WTC11 (cell line): ENCODE measurements around the gene TRNP1. TPM values are rescaled to one million over a fixed set of nuclear protein-coding genes. Genes with fewer than 3 reads are reported as not detected.

Experiments used
- ATAC-seq: fragments of 200-7000 bp; cut with Tn5 transposase; 2 replicates; pipeline ENCODE4 v1.10.0; 2021; ENCODE audit warnings: mild to moderate bottlenecking, moderate library complexity
- CTCF ChIA-PET: fragments of 300-600 bp; sonication (Branson Sonifier 250); formaldehyde crosslinking; loops from one replicate; lab custom pipeline; 2021; ENCODE audit warnings: antibody characterized with exemption; lab: Charles Lee
- POLR2A ChIA-PET: fragments of 350-600 bp; sonication (Branson Sonifier 250); formaldehyde crosslinking; loops from one replicate; lab custom pipeline; 2021; ENCODE audit warnings: antibody characterized with exemption; lab: Charles Lee
- DNase-seq: peaks from one replicate; pipeline ENCODE4 v3.0.0; 2021; ENCODE audit warnings: low spot score
- H3K27ac Mint-ChIP-seq: 2 replicates; pipeline ENCODE4 v1.8.0; 2021; ENCODE audit warnings: mixed read lengths
- H3K27me3 Mint-ChIP-seq: 2 replicates; pipeline ENCODE4 v1.8.0; 2021; ENCODE audit warnings: low read depth, mild to moderate bottlenecking, moderate library complexity, mixed read lengths
- H3K36me3 Mint-ChIP-seq: 2 replicates; pipeline ENCODE4 v1.8.0; 2021; ENCODE audit warnings: mixed read lengths
- H3K4me1 Mint-ChIP-seq: 2 replicates; pipeline ENCODE4 v1.8.0; 2022; ENCODE audit warnings: mixed read lengths
- H3K4me3 Mint-ChIP-seq: 2 replicates; pipeline ENCODE4 v1.8.0; 2021; ENCODE audit warnings: mild to moderate bottlenecking, moderate library complexity, mixed read lengths
- H3K9me3 Mint-ChIP-seq: 2 replicates; pipeline ENCODE4 v1.8.0; 2021; ENCODE audit warnings: mixed read lengths
- CREM ChIP-seq: sonication (generic); formaldehyde crosslinking; IDR thresholded peaks from 2 replicates; pipeline ENCODE4 v1.8.1; 2022; ENCODE audit warnings: mild to moderate bottlenecking, missing genetic modification reagents, moderate library complexity
- ETV6 ChIP-seq: sonication (generic); formaldehyde crosslinking; IDR thresholded peaks from 2 replicates; pipeline ENCODE4 v1.8.1; 2022; ENCODE audit warnings: mild to moderate bottlenecking, missing genetic modification reagents
- FOXK1 ChIP-seq: sonication (generic); formaldehyde crosslinking; IDR thresholded peaks from 2 replicates; pipeline ENCODE4 v1.8.0; 2022; ENCODE audit warnings: mild to moderate bottlenecking, moderate library complexity, missing genetic modification reagents
- GABPB1 ChIP-seq: sonication (generic); formaldehyde crosslinking; IDR thresholded peaks from 2 replicates; pipeline ENCODE4 v1.8.1; 2023; ENCODE audit warnings: mild to moderate bottlenecking, missing genetic modification reagents
- GTF2I ChIP-seq: fragments of 250-450 bp; sonication (Bioruptor Pico); conservative IDR thresholded peaks from 2 replicates; pipeline ENCODE4 v1.4.0; 2021; ENCODE audit warnings: mild to moderate bottlenecking
- JAZF1 ChIP-seq: fragments of 250-450 bp; sonication (Bioruptor Pico); IDR thresholded peaks from 2 replicates; pipeline ENCODE4 v1.9.0; 2021; ENCODE audit warnings: moderate library complexity, mild to moderate bottlenecking, inconsistent platforms
- JUN ChIP-seq: sonication (generic); formaldehyde crosslinking; IDR thresholded peaks from 2 replicates; pipeline ENCODE4 v1.8.0; 2023; ENCODE audit warnings: mild to moderate bottlenecking, missing genetic modification reagents
- KAT7 ChIP-seq: sonication (generic); formaldehyde crosslinking; IDR thresholded peaks from 2 replicates; pipeline ENCODE4 v1.8.1; 2023; ENCODE audit warnings: missing genetic modification reagents, mild to moderate bottlenecking, borderline replicate concordance
- NR2C2 ChIP-seq: sonication (generic); formaldehyde crosslinking; IDR thresholded peaks from 2 replicates; pipeline ENCODE4 v1.8.0; 2022; ENCODE audit warnings: mild to moderate bottlenecking, missing genetic modification reagents
- PRRX2 ChIP-seq: fragments of 250-450 bp; sonication (Bioruptor Pico); IDR thresholded peaks from 2 replicates; pipeline ENCODE4 v1.8.0; 2021; ENCODE audit warnings: mild to moderate bottlenecking
- TEAD1 ChIP-seq: sonication (generic); formaldehyde crosslinking; IDR thresholded peaks from 2 replicates; pipeline ENCODE4 v1.8.0; 2022; ENCODE audit warnings: mild to moderate bottlenecking, missing genetic modification reagents
- ZNF138 ChIP-seq: sonication (generic); formaldehyde crosslinking; conservative IDR thresholded peaks from 2 replicates; pipeline ENCODE4 v1.8.1; 2022; ENCODE audit warnings: mild to moderate bottlenecking, moderate library complexity, missing genetic modification reagents
- total RNA-seq: library from RNA; stranded (reverse); gene quantifications from 3 replicates; pipeline ENCODE4 v1.2.3, GENCODE V29; 2021
- TF ChIP-seq, protein P1 (sequence below): fragments of 200-600 bp; IDR thresholded peaks from 2 replicates; pipeline ENCODE4 v1.8.0; 2022; ENCODE audit warnings: antibody characterized with exemption
- TF ChIP-seq, protein P2 (sequence below): fragments of 250-450 bp; sonication (Bioruptor Pico); IDR thresholded peaks from 2 replicates; pipeline ENCODE4 v1.9.0; 2021; ENCODE audit warnings: mild to moderate bottlenecking
- TF ChIP-seq, protein P3 (sequence below): sonication (generic); formaldehyde crosslinking; IDR thresholded peaks from 2 replicates; pipeline ENCODE4 v1.8.1; 2023; ENCODE audit warnings: mild to moderate bottlenecking, missing genetic modification reagents, borderline replicate concordance
- TF ChIP-seq, protein P4 (sequence below): sonication (generic); formaldehyde crosslinking; IDR thresholded peaks from 2 replicates; pipeline ENCODE4 v1.8.0; 2022; ENCODE audit warnings: mild to moderate bottlenecking, missing genetic modification reagents
- TF ChIP-seq, protein P5 (sequence below): fragments of 250-450 bp; sonication (Bioruptor Pico); IDR thresholded peaks from 2 replicates; pipeline ENCODE4 v1.9.0; 2021; ENCODE audit warnings: moderate library complexity, mild to moderate bottlenecking, inconsistent platforms, borderline replicate concordance
- TF ChIP-seq, protein P6 (sequence below): fragments of 250-450 bp; sonication (Bioruptor Pico); IDR thresholded peaks from 2 replicates; pipeline ENCODE4 v1.9.0; 2021; ENCODE audit warnings: mild to moderate bottlenecking
- TF ChIP-seq, protein P7 (sequence below): sonication (generic); formaldehyde crosslinking; IDR thresholded peaks from 2 replicates; pipeline ENCODE4 v1.8.1; 2022; ENCODE audit warnings: mild to moderate bottlenecking, missing genetic modification reagents, moderate library complexity, borderline replicate concordance

TRNP1 gene
- total RNA-seq, 1 experiment from 2014 or later = 37.6 TPM

DNA sequence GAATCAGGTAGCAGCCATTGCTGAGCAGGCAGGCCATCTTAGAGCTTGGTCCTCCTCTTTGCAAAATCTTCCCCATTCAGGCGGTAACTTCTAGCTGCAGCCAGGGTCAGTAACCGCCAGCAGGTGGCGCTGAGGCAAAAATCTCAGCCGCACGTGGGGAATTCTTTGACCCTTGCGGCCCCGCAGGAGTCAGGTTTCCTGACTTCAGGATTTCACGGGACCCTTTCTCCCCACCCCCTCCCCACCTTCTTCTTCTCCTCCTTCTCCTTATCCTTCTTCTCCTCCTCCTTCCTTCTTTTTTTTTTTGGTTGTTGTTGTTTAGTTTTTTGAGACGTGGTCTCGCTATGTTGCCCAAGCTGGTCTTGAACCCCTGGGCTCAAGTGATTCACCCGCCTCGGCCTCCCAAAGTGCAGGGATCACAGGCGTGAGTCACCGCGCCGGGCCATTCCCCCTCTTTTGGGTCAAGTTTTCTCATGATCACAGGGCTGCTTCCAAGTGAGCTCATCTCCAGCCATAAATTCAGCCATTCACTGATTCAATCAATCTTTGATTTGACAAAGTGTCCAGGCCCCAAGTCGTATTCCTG, 52.6 kb downstream of the TRNP1 start (continued):
- TF ChIP-seq, protein P1, sequence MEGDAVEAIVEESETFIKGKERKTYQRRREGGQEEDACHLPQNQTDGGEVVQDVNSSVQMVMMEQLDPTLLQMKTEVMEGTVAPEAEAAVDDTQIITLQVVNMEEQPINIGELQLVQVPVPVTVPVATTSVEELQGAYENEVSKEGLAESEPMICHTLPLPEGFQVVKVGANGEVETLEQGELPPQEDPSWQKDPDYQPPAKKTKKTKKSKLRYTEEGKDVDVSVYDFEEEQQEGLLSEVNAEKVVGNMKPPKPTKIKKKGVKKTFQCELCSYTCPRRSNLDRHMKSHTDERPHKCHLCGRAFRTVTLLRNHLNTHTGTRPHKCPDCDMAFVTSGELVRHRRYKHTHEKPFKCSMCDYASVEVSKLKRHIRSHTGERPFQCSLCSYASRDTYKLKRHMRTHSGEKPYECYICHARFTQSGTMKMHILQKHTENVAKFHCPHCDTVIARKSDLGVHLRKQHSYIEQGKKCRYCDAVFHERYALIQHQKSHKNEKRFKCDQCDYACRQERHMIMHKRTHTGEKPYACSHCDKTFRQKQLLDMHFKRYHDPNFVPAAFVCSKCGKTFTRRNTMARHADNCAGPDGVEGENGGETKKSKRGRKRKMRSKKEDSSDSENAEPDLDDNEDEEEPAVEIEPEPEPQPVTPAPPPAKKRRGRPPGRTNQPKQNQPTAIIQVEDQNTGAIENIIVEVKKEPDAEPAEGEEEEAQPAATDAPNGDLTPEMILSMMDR = peak; percentile 93
- 0 out of 2 replicates have a peak, but pooled peaks have one; percentile 32 for TF ChIP-seq ETV6 (CRISPR knock-in tag)
- TF ChIP-seq TEAD1 (CRISPR knock-in tag) = 0 out of 2 replicates have a peak, but pooled peaks have one; percentile 47
- TF ChIP-seq, protein P2, sequence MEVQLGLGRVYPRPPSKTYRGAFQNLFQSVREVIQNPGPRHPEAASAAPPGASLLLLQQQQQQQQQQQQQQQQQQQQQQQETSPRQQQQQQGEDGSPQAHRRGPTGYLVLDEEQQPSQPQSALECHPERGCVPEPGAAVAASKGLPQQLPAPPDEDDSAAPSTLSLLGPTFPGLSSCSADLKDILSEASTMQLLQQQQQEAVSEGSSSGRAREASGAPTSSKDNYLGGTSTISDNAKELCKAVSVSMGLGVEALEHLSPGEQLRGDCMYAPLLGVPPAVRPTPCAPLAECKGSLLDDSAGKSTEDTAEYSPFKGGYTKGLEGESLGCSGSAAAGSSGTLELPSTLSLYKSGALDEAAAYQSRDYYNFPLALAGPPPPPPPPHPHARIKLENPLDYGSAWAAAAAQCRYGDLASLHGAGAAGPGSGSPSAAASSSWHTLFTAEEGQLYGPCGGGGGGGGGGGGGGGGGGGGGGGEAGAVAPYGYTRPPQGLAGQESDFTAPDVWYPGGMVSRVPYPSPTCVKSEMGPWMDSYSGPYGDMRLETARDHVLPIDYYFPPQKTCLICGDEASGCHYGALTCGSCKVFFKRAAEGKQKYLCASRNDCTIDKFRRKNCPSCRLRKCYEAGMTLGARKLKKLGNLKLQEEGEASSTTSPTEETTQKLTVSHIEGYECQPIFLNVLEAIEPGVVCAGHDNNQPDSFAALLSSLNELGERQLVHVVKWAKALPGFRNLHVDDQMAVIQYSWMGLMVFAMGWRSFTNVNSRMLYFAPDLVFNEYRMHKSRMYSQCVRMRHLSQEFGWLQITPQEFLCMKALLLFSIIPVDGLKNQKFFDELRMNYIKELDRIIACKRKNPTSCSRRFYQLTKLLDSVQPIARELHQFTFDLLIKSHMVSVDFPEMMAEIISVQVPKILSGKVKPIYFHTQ (CRISPR knock-in tag) = no peak
- TF ChIP-seq, protein P3, sequence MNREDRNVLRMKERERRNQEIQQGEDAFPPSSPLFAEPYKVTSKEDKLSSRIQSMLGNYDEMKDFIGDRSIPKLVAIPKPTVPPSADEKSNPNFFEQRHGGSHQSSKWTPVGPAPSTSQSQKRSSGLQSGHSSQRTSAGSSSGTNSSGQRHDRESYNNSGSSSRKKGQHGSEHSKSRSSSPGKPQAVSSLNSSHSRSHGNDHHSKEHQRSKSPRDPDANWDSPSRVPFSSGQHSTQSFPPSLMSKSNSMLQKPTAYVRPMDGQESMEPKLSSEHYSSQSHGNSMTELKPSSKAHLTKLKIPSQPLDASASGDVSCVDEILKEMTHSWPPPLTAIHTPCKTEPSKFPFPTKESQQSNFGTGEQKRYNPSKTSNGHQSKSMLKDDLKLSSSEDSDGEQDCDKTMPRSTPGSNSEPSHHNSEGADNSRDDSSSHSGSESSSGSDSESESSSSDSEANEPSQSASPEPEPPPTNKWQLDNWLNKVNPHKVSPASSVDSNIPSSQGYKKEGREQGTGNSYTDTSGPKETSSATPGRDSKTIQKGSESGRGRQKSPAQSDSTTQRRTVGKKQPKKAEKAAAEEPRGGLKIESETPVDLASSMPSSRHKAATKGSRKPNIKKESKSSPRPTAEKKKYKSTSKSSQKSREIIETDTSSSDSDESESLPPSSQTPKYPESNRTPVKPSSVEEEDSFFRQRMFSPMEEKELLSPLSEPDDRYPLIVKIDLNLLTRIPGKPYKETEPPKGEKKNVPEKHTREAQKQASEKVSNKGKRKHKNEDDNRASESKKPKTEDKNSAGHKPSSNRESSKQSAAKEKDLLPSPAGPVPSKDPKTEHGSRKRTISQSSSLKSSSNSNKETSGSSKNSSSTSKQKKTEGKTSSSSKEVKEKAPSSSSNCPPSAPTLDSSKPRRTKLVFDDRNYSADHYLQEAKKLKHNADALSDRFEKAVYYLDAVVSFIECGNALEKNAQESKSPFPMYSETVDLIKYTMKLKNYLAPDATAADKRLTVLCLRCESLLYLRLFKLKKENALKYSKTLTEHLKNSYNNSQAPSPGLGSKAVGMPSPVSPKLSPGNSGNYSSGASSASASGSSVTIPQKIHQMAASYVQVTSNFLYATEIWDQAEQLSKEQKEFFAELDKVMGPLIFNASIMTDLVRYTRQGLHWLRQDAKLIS = no peak
- no peak for TF ChIP-seq CREM (CRISPR knock-in tag)
- TF ChIP-seq, protein P4, sequence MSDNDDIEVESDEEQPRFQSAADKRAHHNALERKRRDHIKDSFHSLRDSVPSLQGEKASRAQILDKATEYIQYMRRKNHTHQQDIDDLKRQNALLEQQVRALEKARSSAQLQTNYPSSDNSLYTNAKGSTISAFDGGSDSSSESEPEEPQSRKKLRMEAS (CRISPR knock-in tag) = peak; percentile 85
- TF ChIP-seq, protein P5, sequence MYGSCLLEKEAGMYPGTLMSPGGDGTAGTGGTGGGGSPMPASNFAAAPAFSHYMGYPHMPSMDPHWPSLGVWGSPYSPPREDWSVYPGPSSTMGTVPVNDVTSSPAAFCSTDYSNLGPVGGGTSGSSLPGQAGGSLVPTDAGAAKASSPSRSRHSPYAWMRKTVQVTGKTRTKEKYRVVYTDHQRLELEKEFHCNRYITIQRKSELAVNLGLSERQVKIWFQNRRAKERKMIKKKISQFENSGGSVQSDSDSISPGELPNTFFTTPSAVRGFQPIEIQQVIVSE (CRISPR knock-in tag) = no peak
- no peak for TF ChIP-seq FOXK1 (CRISPR knock-in tag)
- no peak for TF ChIP-seq GTF2I
- TF ChIP-seq, protein P6, sequence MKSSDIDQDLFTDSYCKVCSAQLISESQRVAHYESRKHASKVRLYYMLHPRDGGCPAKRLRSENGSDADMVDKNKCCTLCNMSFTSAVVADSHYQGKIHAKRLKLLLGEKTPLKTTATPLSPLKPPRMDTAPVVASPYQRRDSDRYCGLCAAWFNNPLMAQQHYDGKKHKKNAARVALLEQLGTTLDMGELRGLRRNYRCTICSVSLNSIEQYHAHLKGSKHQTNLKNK (CRISPR knock-in tag) = no peak
- TF ChIP-seq, protein P7, sequence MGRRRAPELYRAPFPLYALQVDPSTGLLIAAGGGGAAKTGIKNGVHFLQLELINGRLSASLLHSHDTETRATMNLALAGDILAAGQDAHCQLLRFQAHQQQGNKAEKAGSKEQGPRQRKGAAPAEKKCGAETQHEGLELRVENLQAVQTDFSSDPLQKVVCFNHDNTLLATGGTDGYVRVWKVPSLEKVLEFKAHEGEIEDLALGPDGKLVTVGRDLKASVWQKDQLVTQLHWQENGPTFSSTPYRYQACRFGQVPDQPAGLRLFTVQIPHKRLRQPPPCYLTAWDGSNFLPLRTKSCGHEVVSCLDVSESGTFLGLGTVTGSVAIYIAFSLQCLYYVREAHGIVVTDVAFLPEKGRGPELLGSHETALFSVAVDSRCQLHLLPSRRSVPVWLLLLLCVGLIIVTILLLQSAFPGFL (CRISPR knock-in tag) = no peak
- TF ChIP-seq, all 79 proteins: peak for 8

DNA sequence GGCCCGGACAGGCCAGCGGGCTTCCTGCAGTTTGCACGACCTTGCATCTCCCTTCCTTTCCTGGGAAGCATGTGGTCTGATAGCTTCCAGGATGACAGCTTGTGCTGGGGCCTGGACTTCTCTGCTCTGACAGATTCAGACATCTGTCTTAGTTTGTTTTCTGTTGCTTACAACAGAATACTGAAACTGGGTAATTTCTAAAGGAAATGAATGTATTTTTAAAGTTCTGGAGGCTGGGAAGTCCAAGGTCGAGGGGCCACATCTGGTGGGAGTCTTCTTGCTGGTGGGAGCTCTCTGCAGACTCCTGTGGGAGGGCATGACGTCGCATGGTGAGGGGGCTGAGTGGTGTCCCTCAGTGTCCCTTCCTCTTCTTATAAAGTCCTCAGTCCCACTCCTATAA, 54.4 kb downstream of the TRNP1 start:
- H3K27ac Mint-ChIP-seq = no peak overlapping the region
- H3K4me1 Mint-ChIP-seq = peaks cover 46% of the 10 kb centered on the region
- POLR2A ChIA-PET = no interaction called here
- ATAC-seq (no peak), DNase-seq (no peak)
- TF ChIP-seq JAZF1 (CRISPR knock-in tag) = no peak
- TF ChIP-seq JUN = no peak
- TF ChIP-seq, protein P7 (CRISPR knock-in tag) = no peak
- no peak for TF ChIP-seq PRRX2 (CRISPR knock-in tag)
- no peak for TF ChIP-seq GABPB1 (CRISPR knock-in tag)
- TF ChIP-seq, protein P6 (CRISPR knock-in tag) = no peak
- no peak for TF ChIP-seq KAT7 (CRISPR knock-in tag)
- TF ChIP-seq ZNF138 (CRISPR knock-in tag) = no peak
- no peak for TF ChIP-seq NR2C2
- CTCF ChIA-PET = interaction anchor here (6.1 to 13.1 kb wide), 2 partner anchors 8 to 49 kb away, joined by 119 to 636 read pairs; no protein-coding TSS in a partner anchor
- no peaks in the 10 kb centered on the region for H3K27me3 Mint-ChIP-seq
- peaks cover 5% of the 10 kb centered on the region; the same call in 1 of the 2 replicates for H3K9me3 Mint-ChIP-seq
- 0 out of 2 replicates have a peak, but pooled peaks cover 4% of the 10 kb centered on the region for H3K36me3 Mint-ChIP-seq
- H3K4me3 Mint-ChIP-seq = no peak overlapping the region
